A172 (cell line): Measurements from ENCODE around the gene PSMD8. TPM values are rescaled to one million over a fixed set of nuclear protein-coding genes. Genes with fewer than 3 reads are reported as not detected.

ENCODE experiments used
- total RNA-seq: library from RNA; depleted of rRNA; stranded (reverse); fragments of >200 nt; shearing (Covaris generic); gene quantifications from 2 replicates; pipeline ENCODE4 v1.2.3, GENCODE V29; 2014; rRNA removed

The PSMD8 gene
- total RNA-seq, 1 experiment from 2014 or later, result 579 TPM

Other genes starting within 250 kb of the PSMD8 start
- 6.4 and 19.2 TPM in 2 replicates for gene DPF1, start 150.3 kb upstream of the PSMD8 start, total RNA-seq
- not detected in 2 replicates for gene PPP1R14A, start 118.2 kb upstream of the PSMD8 start, total RNA-seq
- gene SPINT2, start 110.0 kb upstream of the PSMD8 start, total RNA-seq, result 0.41 and 0.60 TPM in 2 replicates
- gene C19orf33, start 70.3 kb upstream of the PSMD8 start, total RNA-seq, result 220 and 316 TPM in 2 replicates
- 98.8 and 110 TPM in 2 replicates for gene YIF1B, start 58.6 kb upstream of the PSMD8 start, total RNA-seq
- gene KCNK6, start 54.7 kb upstream of the PSMD8 start, total RNA-seq, result 0.17 and 0.57 TPM in 2 replicates
- 1.5 TPM in 2 replicates for gene CATSPERG, start 38.7 kb upstream of the PSMD8 start, total RNA-seq
- gene GGN, start 13.5 kb downstream of the PSMD8 start, total RNA-seq, result 0.19 and 2.3 TPM in 2 replicates
- 2.4 and 2.8 TPM in 2 replicates for gene SPRED3, start 14.1 kb downstream of the PSMD8 start, total RNA-seq
- gene FAM98C, start 28.5 kb downstream of the PSMD8 start, total RNA-seq, result 10.6 and 16.6 TPM in 2 replicates
- not detected in 2 replicates for gene RASGRP4, start 51.6 kb downstream of the PSMD8 start, total RNA-seq
- 0.07 TPM in 1 of 2 replicates, not detected in the other for gene RYR1, start 59.1 kb downstream of the PSMD8 start, total RNA-seq
- 0.72 and 1.4 TPM in 2 replicates for gene MAP4K1, start 243.4 kb downstream of the PSMD8 start, total RNA-seq
- gene EIF3K, start 244.6 kb downstream of the PSMD8 start, total RNA-seq, result 358 and 549 TPM in 2 replicates